Progenitor cell of endocrine pancreas (in vitro differentiated cells): ENCODE measurements around the gene METRN. TPM values are rescaled to one million over a fixed set of nuclear protein-coding genes. Genes with fewer than 3 reads are reported as not detected.
A peak's percentile ranks its signal among the peaks of the same experiment; 100 is the strongest.
"Not testable (repeated sequence)": the region's sequence is repeated elsewhere in the genome, so short reads cannot be mapped to it uniquely, and the experiment has no call there.

Experiments
- DNase-seq: peaks from one replicate; pipeline ENCODE4 v3.0.0; 2021; ENCODE audit warnings: low spot score; ENCODE audit not compliant: unreplicated experiment
- H3K27ac Mint-ChIP-seq: 2 replicates; pipeline ENCODE4 v1.8.0; 2021; ENCODE audit warnings: mild to moderate bottlenecking, moderate library complexity, mixed read lengths
- H3K27me3 Mint-ChIP-seq: 2 replicates; pipeline ENCODE4 v1.8.0; 2021; ENCODE audit warnings: mixed read lengths
- H3K36me3 Mint-ChIP-seq: 2 replicates; pipeline ENCODE4 v1.8.0; 2022; ENCODE audit warnings: mixed read lengths; ENCODE audit not compliant: insufficient read depth
- H3K4me1 Mint-ChIP-seq: 2 replicates; pipeline ENCODE4 v1.8.0; 2021; ENCODE audit warnings: low read depth, mixed read lengths
- H3K4me3 Mint-ChIP-seq: 2 replicates; pipeline ENCODE4 v1.8.0; 2021; ENCODE audit warnings: low read depth, mild to moderate bottlenecking, moderate library complexity, mixed read lengths
- H3K9me3 Mint-ChIP-seq: 2 replicates; pipeline ENCODE4 v1.8.0; 2021; ENCODE audit warnings: low read depth, mixed read lengths
- total RNA-seq: library from RNA; stranded (reverse); gene quantifications from 2 replicates; pipeline ENCODE4 v1.2.1, GENCODE V29; 2021
- TF ChIP-seq, protein P1 (sequence below): fragments of 200-600 bp; sonication (generic); IDR thresholded peaks from one replicate; pipeline ENCODE4 v1.5.0; 2021; ENCODE audit warnings: antibody characterized with exemption, mild to moderate bottlenecking; ENCODE audit not compliant: unreplicated experiment

METRN gene
- total RNA-seq, 1 donor from 2014 or later, result 107 TPM

DNA sequence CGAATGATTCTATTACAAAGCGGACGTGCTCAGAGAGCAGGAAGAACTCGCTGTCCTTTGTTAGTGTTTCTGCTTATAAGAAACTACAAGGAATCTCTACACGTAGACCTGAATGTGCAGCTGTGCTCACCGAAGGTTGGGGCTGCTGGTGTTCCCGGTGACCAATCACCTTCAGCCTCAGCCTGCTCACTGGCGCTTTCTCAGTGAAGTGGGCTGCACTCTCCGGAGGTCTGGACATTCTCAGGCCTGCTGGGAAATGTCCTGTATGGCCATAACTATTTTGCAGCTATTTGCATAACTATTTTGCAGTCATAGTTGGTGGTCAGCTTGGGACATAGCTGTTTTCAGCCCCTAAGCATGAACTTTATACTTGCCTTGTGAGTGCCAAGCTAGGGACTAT lies 35.6 kb downstream of the METRN start:
- Mint-ChIP-seq H3K4me3 (no peak overlapping the region), H3K9me3 (no peaks in the 10 kb centered on the region), H3K27ac (no peak overlapping the region), H3K4me1 (peaks cover 12% of the 10 kb centered on the region), H3K27me3 (peaks cover 24% of the 10 kb centered on the region), H3K36me3 (no peaks in the 10 kb centered on the region)
- no peak for DNase-seq
- TF ChIP-seq, protein P1, sequence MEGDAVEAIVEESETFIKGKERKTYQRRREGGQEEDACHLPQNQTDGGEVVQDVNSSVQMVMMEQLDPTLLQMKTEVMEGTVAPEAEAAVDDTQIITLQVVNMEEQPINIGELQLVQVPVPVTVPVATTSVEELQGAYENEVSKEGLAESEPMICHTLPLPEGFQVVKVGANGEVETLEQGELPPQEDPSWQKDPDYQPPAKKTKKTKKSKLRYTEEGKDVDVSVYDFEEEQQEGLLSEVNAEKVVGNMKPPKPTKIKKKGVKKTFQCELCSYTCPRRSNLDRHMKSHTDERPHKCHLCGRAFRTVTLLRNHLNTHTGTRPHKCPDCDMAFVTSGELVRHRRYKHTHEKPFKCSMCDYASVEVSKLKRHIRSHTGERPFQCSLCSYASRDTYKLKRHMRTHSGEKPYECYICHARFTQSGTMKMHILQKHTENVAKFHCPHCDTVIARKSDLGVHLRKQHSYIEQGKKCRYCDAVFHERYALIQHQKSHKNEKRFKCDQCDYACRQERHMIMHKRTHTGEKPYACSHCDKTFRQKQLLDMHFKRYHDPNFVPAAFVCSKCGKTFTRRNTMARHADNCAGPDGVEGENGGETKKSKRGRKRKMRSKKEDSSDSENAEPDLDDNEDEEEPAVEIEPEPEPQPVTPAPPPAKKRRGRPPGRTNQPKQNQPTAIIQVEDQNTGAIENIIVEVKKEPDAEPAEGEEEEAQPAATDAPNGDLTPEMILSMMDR, result no peak

DNA sequence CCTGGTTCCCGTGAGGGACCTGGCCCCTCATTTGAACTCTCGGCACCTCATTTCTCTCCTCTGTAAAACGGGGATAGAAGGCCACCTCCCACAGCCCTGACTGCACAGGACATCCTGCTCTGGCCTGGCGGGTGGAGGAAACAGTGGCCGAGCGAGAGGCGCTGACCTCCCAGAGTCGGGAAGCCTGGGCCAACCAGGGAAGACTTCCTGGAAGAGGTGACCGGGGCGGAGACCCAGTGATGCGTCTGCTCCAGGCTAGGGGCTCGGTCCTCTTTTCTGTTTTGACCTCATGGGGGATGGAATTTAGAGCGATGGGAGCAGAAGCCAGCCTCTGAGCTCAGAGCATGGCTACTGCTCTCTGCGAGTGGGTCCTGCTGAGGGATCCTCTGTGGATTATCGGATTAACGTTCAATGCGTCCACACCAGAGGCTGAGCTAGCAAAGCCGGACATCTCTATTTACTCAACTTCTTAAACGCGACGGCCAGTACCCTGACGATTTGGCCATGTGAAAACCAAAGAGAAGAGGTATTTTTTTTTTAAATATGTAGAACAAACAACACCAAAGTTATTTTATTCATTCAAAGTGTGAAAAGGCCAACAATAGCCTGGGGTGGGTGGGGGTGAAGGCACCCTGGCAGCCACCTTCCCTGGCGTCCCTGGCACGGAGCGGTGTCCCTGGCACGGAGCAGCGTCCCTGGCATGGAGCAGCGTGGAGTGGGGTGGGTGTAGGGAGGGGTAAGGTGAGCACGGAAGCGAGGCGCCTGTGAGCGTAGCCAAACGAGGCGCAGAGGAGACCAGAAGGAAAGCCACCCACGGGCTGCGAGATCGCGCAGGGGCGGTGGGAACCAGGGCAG lies 36.5 kb downstream of the METRN start:
- H3K27ac Mint-ChIP-seq, result no peak overlapping the region
- no peaks in the 10 kb centered on the region for H3K36me3 Mint-ChIP-seq
- H3K9me3 Mint-ChIP-seq, result peaks cover 1% of the 10 kb centered on the region
- DNase-seq, result no peak
- no peak overlapping the region for H3K4me3 Mint-ChIP-seq
- peaks cover 12% of the 10 kb centered on the region for H3K4me1 Mint-ChIP-seq
- TF ChIP-seq, protein P1, result no peak
- H3K27me3 Mint-ChIP-seq, result peaks cover 26% of the 10 kb centered on the region

DNA sequence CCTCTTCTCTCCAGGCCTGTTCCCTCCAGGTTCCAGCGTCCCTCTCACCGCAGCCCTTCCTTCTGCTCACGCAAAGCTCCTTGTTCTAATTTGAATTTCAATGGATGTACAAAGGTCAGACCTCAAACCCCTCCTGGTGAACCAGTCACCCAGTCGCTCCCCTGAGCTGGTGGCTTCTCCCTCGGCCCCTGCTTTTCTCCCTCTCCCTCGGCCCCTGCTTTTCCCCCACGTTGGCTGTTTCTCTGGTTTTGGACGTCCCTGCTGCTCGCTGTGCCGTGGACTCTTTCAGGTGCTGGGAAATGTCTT lies 37.0 kb downstream of the METRN start:
- Mint-ChIP-seq H3K4me1 (peaks cover 12% of the 10 kb centered on the region), H3K9me3 (peaks cover 4% of the 10 kb centered on the region), H3K36me3 (no peaks in the 10 kb centered on the region), H3K27ac (no peak overlapping the region), H3K4me3 (peak overlapping the region; percentile 20), H3K27me3 (peaks cover 28% of the 10 kb centered on the region)
- TF ChIP-seq, protein P1, result no peak
- DNase-seq, result no peak

DNA sequence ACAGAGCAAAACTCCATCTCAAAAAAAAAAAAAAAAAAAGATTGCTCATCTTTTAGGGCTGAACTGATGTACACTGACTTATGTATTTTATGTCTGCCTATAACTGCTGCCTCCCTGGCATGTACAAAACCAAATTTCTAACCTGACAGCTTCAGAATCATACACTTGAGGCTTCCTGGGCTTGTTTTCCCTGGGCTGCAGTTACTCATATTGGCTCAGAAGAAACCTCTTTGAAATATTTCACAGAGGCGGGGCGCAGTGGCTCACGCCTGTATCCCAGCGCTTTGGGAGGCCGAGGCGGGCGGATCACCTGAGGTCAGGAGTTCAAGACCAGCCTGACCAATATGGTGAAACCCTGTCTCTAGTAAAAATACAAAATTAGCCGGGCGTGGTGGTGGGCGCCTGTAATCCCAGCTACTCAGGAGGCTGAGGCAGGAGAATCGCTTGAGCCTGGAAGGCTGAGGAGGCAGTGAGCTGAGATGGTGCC lies 39.2 kb downstream of the METRN start:
- not testable (repeated sequence) for H3K9me3 Mint-ChIP-seq, DNase-seq, H3K27ac Mint-ChIP-seq, H3K4me3 Mint-ChIP-seq, H3K36me3 Mint-ChIP-seq
- H3K4me1 Mint-ChIP-seq, result peaks cover 12% of the 10 kb centered on the region
- peaks cover 34% of the 10 kb centered on the region for H3K27me3 Mint-ChIP-seq

DNA sequence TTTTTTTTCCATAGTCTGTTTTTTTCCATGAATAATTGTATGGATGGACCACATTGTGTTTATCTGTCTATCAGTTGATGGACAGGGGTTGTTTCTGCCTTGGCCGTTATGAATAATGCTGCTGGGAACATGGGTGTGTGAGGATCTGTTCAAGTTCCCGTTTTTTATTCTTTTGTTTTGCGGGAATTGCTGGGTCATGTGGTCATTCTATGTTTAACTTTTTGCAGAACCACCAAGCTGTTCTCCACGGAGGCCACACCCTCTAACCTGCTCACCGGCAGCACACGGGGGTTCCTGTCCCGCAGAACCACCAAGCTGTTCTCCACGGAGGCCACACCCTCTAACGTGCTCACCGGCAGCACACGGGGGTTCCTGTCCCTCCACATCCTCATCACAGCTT lies 39.7 kb downstream of the METRN start:
- TF ChIP-seq, protein P1, result no peak

DNA sequence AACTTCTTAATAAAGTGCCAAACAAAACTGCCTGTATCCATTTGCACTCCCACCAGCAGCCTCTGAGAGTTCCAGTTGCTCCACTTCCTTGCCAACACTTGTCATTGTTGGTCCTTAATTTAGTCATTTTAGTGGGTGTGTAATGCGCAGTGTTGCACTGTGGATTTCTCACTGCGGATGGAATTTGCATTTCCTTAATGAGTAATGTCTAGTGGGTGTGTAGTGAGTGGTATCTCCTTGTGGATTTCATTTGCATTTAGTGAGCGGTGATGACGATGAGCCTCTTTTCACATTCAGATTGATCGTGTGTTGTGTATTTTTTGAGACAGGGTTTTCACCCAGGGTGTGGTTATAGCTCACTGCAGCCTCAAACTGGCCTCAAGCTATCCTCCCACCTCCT lies 41.5 kb downstream of the METRN start:
- peaks cover 12% of the 10 kb centered on the region for H3K4me1 Mint-ChIP-seq
- H3K9me3 Mint-ChIP-seq, result peaks cover 4% of the 10 kb centered on the region
- H3K4me3 Mint-ChIP-seq, result no peak overlapping the region
- H3K27ac Mint-ChIP-seq, result no peak overlapping the region
- DNase-seq, result no peak
- peaks cover 25% of the 10 kb centered on the region for H3K27me3 Mint-ChIP-seq
- no peaks in the 10 kb centered on the region for H3K36me3 Mint-ChIP-seq
- TF ChIP-seq, protein P1, result no peak

More for the DNA sequence above, 39.7 kb downstream of the METRN start:
- no peaks in the 10 kb centered on the region for H3K36me3 Mint-ChIP-seq
- DNase-seq, result no peak
- H3K4me1 Mint-ChIP-seq, result peaks cover 13% of the 10 kb centered on the region
- no peak overlapping the region for H3K27ac Mint-ChIP-seq
- H3K27me3 Mint-ChIP-seq, result peaks cover 34% of the 10 kb centered on the region
- H3K9me3 Mint-ChIP-seq, result peaks cover 4% of the 10 kb centered on the region
- H3K4me3 Mint-ChIP-seq, result no peak overlapping the region
